ENCODE measurements around the gene PELI2.

The PELI2 gene

GRCh38 chr14:56294128-56294527 lies 175.9 kb downstream of the PELI2 start:
- H3K4me3 ChIP-seq (ENCODE audit: low read depth, low read length, poor library complexity, severe bottlenecking) = no peak overlapping the region
- H2AFZ ChIP-seq (ENCODE audit: low read length) = no peak overlapping the region
- no peaks in the 10 kb centered on the region for H3K9me2 ChIP-seq (ENCODE audit: low read depth, low read length)
- H3K4me2 ChIP-seq (ENCODE audit: low read length) = no peak overlapping the region
- no peaks in the 10 kb centered on the region for H3K9me3 ChIP-seq (ENCODE audit: low read length)
- no peak overlapping the region for H3K9ac ChIP-seq (ENCODE audit: low read length)
- H3F3A ChIP-seq (ENCODE audit: insufficient read depth, low read length) = no peaks in the 10 kb centered on the region
- no peaks in the 10 kb centered on the region for H3K79me2 ChIP-seq (ENCODE audit: insufficient read depth, low read length)
- no peaks in the 10 kb centered on the region for H3K36me3 ChIP-seq (ENCODE audit: insufficient read depth, low read length)
- H3K27ac ChIP-seq (ENCODE audit: low read depth, low read length, poor library complexity, severe bottlenecking) = no peak overlapping the region
- no peaks in the 10 kb centered on the region for H3K4me1 ChIP-seq (ENCODE audit: insufficient read depth, low read length, severe bottlenecking)
- no peaks in the 10 kb centered on the region for H3K27me3 ChIP-seq (ENCODE audit: insufficient read depth, low read length)
- H4K20me1 ChIP-seq (ENCODE audit: insufficient read depth, low read length) = no peaks in the 10 kb centered on the region
- peak; percentile 30; the same call in 1 of the 2 replicates for TF ChIP-seq CTCF (IDR thresholded peaks at IDR 0.05; ENCODE audit: low read length)
- TF ChIP-seq EZH2 (IDR thresholded peaks at IDR 0.05; ENCODE audit: borderline replicate concordance, low read length) = no peak

- Histone ChIP-seq H3K4me3 (ENCODE audit: low read depth, low read length, poor library complexity, severe bottlenecking) (no peak overlapping the region), H3K36me3 (ENCODE audit: insufficient read depth, low read length) (no peaks in the 10 kb centered on the region), H3K4me1 (ENCODE audit: insufficient read depth, low read length, severe bottlenecking) (no peaks in the 10 kb centered on the region), H3K9me2 (ENCODE audit: low read depth, low read length) (no peaks in the 10 kb centered on the region), H3K9me3 (ENCODE audit: low read length) (no peaks in the 10 kb centered on the region), H3K27me3 (ENCODE audit: insufficient read depth, low read length) (no peaks in the 10 kb centered on the region), H2AFZ (ENCODE audit: low read length) (no peak overlapping the region), H3F3A (ENCODE audit: insufficient read depth, low read length) (no peaks in the 10 kb centered on the region), H3K4me2 (ENCODE audit: low read length) (no peak overlapping the region), H4K20me1 (ENCODE audit: insufficient read depth, low read length) (no peaks in the 10 kb centered on the region), H3K79me2 (ENCODE audit: insufficient read depth, low read length) (no peaks in the 10 kb centered on the region), H3K9ac (ENCODE audit: low read length) (no peak overlapping the region), H3K27ac (ENCODE audit: low read depth, low read length, poor library complexity, severe bottlenecking) (no peak overlapping the region)
- TF ChIP-seq EZH2 (IDR thresholded peaks at IDR 0.05; ENCODE audit: borderline replicate concordance, low read length) (no peak), CTCF (IDR thresholded peaks at IDR 0.05; ENCODE audit: low read length) (no peak)
These were observed 177.5 kb downstream of the PELI2 start for GRCh38 chr14:56295743-56296142.

- Histone ChIP-seq H3K4me2 (ENCODE audit: low read length) (no peak overlapping the region), H3K9me2 (ENCODE audit: low read depth, low read length) (no peaks in the 10 kb centered on the region), H3K4me3 (ENCODE audit: low read depth, low read length, poor library complexity, severe bottlenecking) (no peak overlapping the region), H3K79me2 (ENCODE audit: insufficient read depth, low read length) (no peaks in the 10 kb centered on the region), H2AFZ (ENCODE audit: low read length) (no peak overlapping the region), H3K9ac (ENCODE audit: low read length) (no peak overlapping the region), H4K20me1 (ENCODE audit: insufficient read depth, low read length) (no peaks in the 10 kb centered on the region), H3K36me3 (ENCODE audit: insufficient read depth, low read length) (no peaks in the 10 kb centered on the region), H3K4me1 (ENCODE audit: insufficient read depth, low read length, severe bottlenecking) (no peaks in the 10 kb centered on the region), H3K27me3 (ENCODE audit: insufficient read depth, low read length) (no peaks in the 10 kb centered on the region), H3F3A (ENCODE audit: insufficient read depth, low read length) (no peaks in the 10 kb centered on the region), H3K27ac (ENCODE audit: low read depth, low read length, poor library complexity, severe bottlenecking) (no peak overlapping the region), H3K9me3 (ENCODE audit: low read length) (no peaks in the 10 kb centered on the region)
- TF ChIP-seq EZH2 (IDR thresholded peaks at IDR 0.05; ENCODE audit: borderline replicate concordance, low read length) (no peak), CTCF (IDR thresholded peaks at IDR 0.05; ENCODE audit: low read length) (no peak)
These were observed 179.2 kb downstream of the PELI2 start for GRCh38 chr14:56297449-56297848.

Measured in OCI-LY1 (cell line).